CD14-positive monocyte (primary cell): Measurements from ENCODE around the gene RIMS3. TPM values are rescaled to one million over a fixed set of nuclear protein-coding genes. Genes with fewer than 3 reads are reported as not detected.

Source experiments
- polyA plus RNA-seq, 3 donors: library from polyadenylated mRNA; depleted of rRNA in 1 of 3; unstranded in 2 of 3; stranded (reverse) in 1 of 3; fragments of 300-500 nt in 2 of 3; fragments of >200 nt in 1 of 3; fragmentation: Illumina TruSeq in 2 of 3; gene quantifications; 1 replicate in 2 of 3; 2 replicates in 1 of 3; pipeline ENCODE4 v1.2.3, GENCODE V29; 2012 to 2021

The RIMS3 gene
- polyA plus RNA-seq, 3 donors: 0.15 to 1.0 (median 0.26) TPM

Other genes with a start within 250 kb of the RIMS3 start
- gene ZFP69B, start 215.2 kb downstream of the RIMS3 start, polyA plus RNA-seq: under 1 TPM in 2 of 3 donors, not detected in 1; 0.20 to 0.67 TPM
- gene ZFP69, start 188.4 kb downstream of the RIMS3 start, polyA plus RNA-seq: 1 to 10 TPM; 2.1 to 3.8 (median 2.5) TPM
- gene EXO5, start 156.9 kb downstream of the RIMS3 start, polyA plus RNA-seq: 1 to 10 TPM; 1.5 to 3.4 (median 2.6) TPM
- 1 to 10 TPM; 2.3 to 3.5 (median 2.7) TPM for gene ZNF684, start 134.0 kb downstream of the RIMS3 start, polyA plus RNA-seq
- gene NFYC, start 26.0 kb upstream of the RIMS3 start, polyA plus RNA-seq: 100 to 1,000 TPM in 1 of 3 donors, 10 to 100 TPM in 2; 61.2 to 142 (median 68.2) TPM
- under 1 TPM in 1 of 3 donors, not detected in 2; 0.13 TPM for gene KCNQ4, start 118.1 kb upstream of the RIMS3 start, polyA plus RNA-seq
- gene CITED4, start 196.7 kb upstream of the RIMS3 start, polyA plus RNA-seq: 10 to 100 TPM in 2 of 3 donors, 1 to 10 TPM in 1; 2.4 to 18.8 (median 17.1) TPM